ENCODE results near the gene UBXN2A.

Gene UBXN2A

GRCh38 chr2:23939987-23940717 is at the start of gene UBXN2A:
TSS of gene UBXN2A (plus strand) at chr2:23940463. CDS start at chr2:23958315, 17,852 bp downstream.
- Histone ChIP-seq H3K27me3 (ENCODE audit: insufficient read depth, low read length) (no peaks in the 10 kb centered on the region; the same call in 1 of the 2 replicates), H3K4me1 (ENCODE audit: insufficient read depth, low read length) (peaks cover 3% of the 10 kb centered on the region), H3K9ac (ENCODE audit: low read depth, low read length) (peak within 1 kb of the TSS; percentile 88), H3K36me3 (ENCODE audit: insufficient read depth, low read depth, low read length) (no peaks in the 10 kb centered on the region), H3K27ac (ENCODE audit: low read length) (peak within 1 kb of the TSS; percentile 77), H3K9me3 (ENCODE audit: insufficient read depth, low read depth, low read length) (no peaks in the 10 kb centered on the region), H3K4me3 (ENCODE audit: low read length) (peak within 1 kb of the TSS; percentile 96)

- Histone ChIP-seq H3K9me3 (ENCODE audit: insufficient read depth, low read depth, low read length) (no peaks in the 10 kb centered on the region), H3K4me3 (ENCODE audit: low read length) (no peak overlapping the region), H3K27me3 (ENCODE audit: insufficient read depth, low read length) (no peaks in the 10 kb centered on the region), H3K9ac (ENCODE audit: low read depth, low read length) (no peak overlapping the region), H3K4me1 (ENCODE audit: insufficient read depth, low read length) (no peaks in the 10 kb centered on the region), H3K27ac (ENCODE audit: low read length) (no peak overlapping the region), H3K36me3 (ENCODE audit: insufficient read depth, low read depth, low read length) (no peaks in the 10 kb centered on the region)
These were observed 40.1 kb upstream of the UBXN2A start for GRCh38 chr2:23900133-23900532.

- no peak overlapping the region for H3K4me3 ChIP-seq (ENCODE audit: low read length)
- no peaks in the 10 kb centered on the region for H3K9me3 ChIP-seq (ENCODE audit: insufficient read depth, low read depth, low read length)
- no peak overlapping the region for H3K9ac ChIP-seq (ENCODE audit: low read depth, low read length)
- H3K27me3 ChIP-seq (ENCODE audit: insufficient read depth, low read length): no peaks in the 10 kb centered on the region
- no peak overlapping the region for H3K27ac ChIP-seq (ENCODE audit: low read length)
- no peaks in the 10 kb centered on the region for H3K4me1 ChIP-seq (ENCODE audit: insufficient read depth, low read length)
- no peaks in the 10 kb centered on the region for H3K36me3 ChIP-seq (ENCODE audit: insufficient read depth, low read depth, low read length)
These were observed 39.5 kb upstream of the UBXN2A start for GRCh38 chr2:23900541-23901322.

GRCh38 chr2:23901966-23902846 is 38.1 kb upstream of the UBXN2A start:
- Histone ChIP-seq H3K9me3 (ENCODE audit: insufficient read depth, low read depth, low read length) (no peaks in the 10 kb centered on the region), H3K27me3 (ENCODE audit: insufficient read depth, low read length) (no peaks in the 10 kb centered on the region), H3K4me3 (ENCODE audit: low read length) (no peak overlapping the region), H3K4me1 (ENCODE audit: insufficient read depth, low read length) (no peaks in the 10 kb centered on the region), H3K27ac (ENCODE audit: low read length) (no peak overlapping the region), H3K36me3 (ENCODE audit: insufficient read depth, low read depth, low read length) (no peaks in the 10 kb centered on the region), H3K9ac (ENCODE audit: low read depth, low read length) (no peak overlapping the region)

GRCh38 chr2:23903034-23903433 is 37.2 kb upstream of the UBXN2A start:
- H3K27ac ChIP-seq (ENCODE audit: low read length): no peak overlapping the region
- H3K27me3 ChIP-seq (ENCODE audit: insufficient read depth, low read length): no peaks in the 10 kb centered on the region
- H3K9me3 ChIP-seq (ENCODE audit: insufficient read depth, low read depth, low read length): no peaks in the 10 kb centered on the region
- H3K4me3 ChIP-seq (ENCODE audit: low read length): no peak overlapping the region
- H3K9ac ChIP-seq (ENCODE audit: low read depth, low read length): no peak overlapping the region
- H3K4me1 ChIP-seq (ENCODE audit: insufficient read depth, low read length): no peaks in the 10 kb centered on the region
- H3K36me3 ChIP-seq (ENCODE audit: insufficient read depth, low read depth, low read length): no peaks in the 10 kb centered on the region

GRCh38 chr2:23904215-23904614 is 36.0 kb upstream of the UBXN2A start:
- Histone ChIP-seq H3K9ac (ENCODE audit: low read depth, low read length) (no peak overlapping the region), H3K4me3 (ENCODE audit: low read length) (no peak overlapping the region), H3K9me3 (ENCODE audit: insufficient read depth, low read depth, low read length) (no peaks in the 10 kb centered on the region), H3K36me3 (ENCODE audit: insufficient read depth, low read depth, low read length) (no peaks in the 10 kb centered on the region), H3K4me1 (ENCODE audit: insufficient read depth, low read length) (no peaks in the 10 kb centered on the region), H3K27me3 (ENCODE audit: insufficient read depth, low read length) (no peaks in the 10 kb centered on the region), H3K27ac (ENCODE audit: low read length) (no peak overlapping the region)

- Histone ChIP-seq H3K4me1 (ENCODE audit: insufficient read depth, low read length) (no peaks in the 10 kb centered on the region), H3K4me3 (ENCODE audit: low read length) (no peak overlapping the region), H3K36me3 (ENCODE audit: insufficient read depth, low read depth, low read length) (no peaks in the 10 kb centered on the region), H3K27ac (ENCODE audit: low read length) (no peak overlapping the region), H3K9me3 (ENCODE audit: insufficient read depth, low read depth, low read length) (no peaks in the 10 kb centered on the region), H3K9ac (ENCODE audit: low read depth, low read length) (no peak overlapping the region), H3K27me3 (ENCODE audit: insufficient read depth, low read length) (no peaks in the 10 kb centered on the region)
These were observed 35.6 kb upstream of the UBXN2A start for GRCh38 chr2:23904692-23905091.

- no peaks in the 10 kb centered on the region for H3K27me3 ChIP-seq (ENCODE audit: insufficient read depth, low read length)
- no peak overlapping the region for H3K9ac ChIP-seq (ENCODE audit: low read depth, low read length)
- H3K27ac ChIP-seq (ENCODE audit: low read length): no peak overlapping the region
These were observed 35.1 kb upstream of the UBXN2A start for GRCh38 chr2:23905155-23905554.

GRCh38 chr2:23912054-23912453 is 28.2 kb upstream of the UBXN2A start:
- H3K9ac ChIP-seq (ENCODE audit: low read depth, low read length): no peak overlapping the region
- H3K27me3 ChIP-seq (ENCODE audit: insufficient read depth, low read length): no peaks in the 10 kb centered on the region
- H3K4me1 ChIP-seq (ENCODE audit: insufficient read depth, low read length): peaks cover 8% of the 10 kb centered on the region
- H3K9me3 ChIP-seq (ENCODE audit: insufficient read depth, low read depth, low read length): no peaks in the 10 kb centered on the region
- H3K27ac ChIP-seq (ENCODE audit: low read length): no peak overlapping the region
- H3K36me3 ChIP-seq (ENCODE audit: insufficient read depth, low read depth, low read length): no peaks in the 10 kb centered on the region
- H3K4me3 ChIP-seq (ENCODE audit: low read length): no peak overlapping the region

More at GRCh38 chr2:23905155-23905554, 35.1 kb upstream of the UBXN2A start:
- Histone ChIP-seq H3K4me3 (ENCODE audit: low read length) (no peak overlapping the region), H3K4me1 (ENCODE audit: insufficient read depth, low read length) (no peaks in the 10 kb centered on the region), H3K9me3 (ENCODE audit: insufficient read depth, low read depth, low read length) (no peaks in the 10 kb centered on the region), H3K36me3 (ENCODE audit: insufficient read depth, low read depth, low read length) (no peaks in the 10 kb centered on the region)

GRCh38 chr2:23915327-23915726 is 24.9 kb upstream of the UBXN2A start:
- Histone ChIP-seq H3K27me3 (ENCODE audit: insufficient read depth, low read length) (no peaks in the 10 kb centered on the region), H3K27ac (ENCODE audit: low read length) (no peak overlapping the region), H3K9me3 (ENCODE audit: insufficient read depth, low read depth, low read length) (no peaks in the 10 kb centered on the region), H3K36me3 (ENCODE audit: insufficient read depth, low read depth, low read length) (no peaks in the 10 kb centered on the region), H3K4me3 (ENCODE audit: low read length) (no peak overlapping the region), H3K4me1 (ENCODE audit: insufficient read depth, low read length) (peaks cover 9% of the 10 kb centered on the region), H3K9ac (ENCODE audit: low read depth, low read length) (no peak overlapping the region)

- H3K36me3 ChIP-seq (ENCODE audit: insufficient read depth, low read depth, low read length): no peaks in the 10 kb centered on the region
- H3K27ac ChIP-seq (ENCODE audit: low read length): peak overlapping the region; percentile 21
- peak overlapping the region; percentile 12; the same call in 1 of the 2 replicates for H3K9ac ChIP-seq (ENCODE audit: low read depth, low read length)
- H3K4me1 ChIP-seq (ENCODE audit: insufficient read depth, low read length): peaks cover 9% of the 10 kb centered on the region
- H3K4me3 ChIP-seq (ENCODE audit: low read length): no peak overlapping the region
- H3K9me3 ChIP-seq (ENCODE audit: insufficient read depth, low read depth, low read length): no peaks in the 10 kb centered on the region
- H3K27me3 ChIP-seq (ENCODE audit: insufficient read depth, low read length): no peaks in the 10 kb centered on the region
These were observed 23.4 kb upstream of the UBXN2A start for GRCh38 chr2:23916727-23917405.
